EL (cell line): Measurements from ENCODE around the gene ZNF488.
A peak's percentile ranks its signal among the peaks of the same experiment; 100 is the strongest.
"Not testable (repeated sequence)": the region's sequence is repeated elsewhere in the genome, so short reads cannot be mapped to it uniquely, and the experiment has no call there.

Source experiments
- DNase-seq: peaks from one replicate; pipeline ENCODE4 v3.0.0-alpha.2; 2016

ZNF488 gene

DNA sequence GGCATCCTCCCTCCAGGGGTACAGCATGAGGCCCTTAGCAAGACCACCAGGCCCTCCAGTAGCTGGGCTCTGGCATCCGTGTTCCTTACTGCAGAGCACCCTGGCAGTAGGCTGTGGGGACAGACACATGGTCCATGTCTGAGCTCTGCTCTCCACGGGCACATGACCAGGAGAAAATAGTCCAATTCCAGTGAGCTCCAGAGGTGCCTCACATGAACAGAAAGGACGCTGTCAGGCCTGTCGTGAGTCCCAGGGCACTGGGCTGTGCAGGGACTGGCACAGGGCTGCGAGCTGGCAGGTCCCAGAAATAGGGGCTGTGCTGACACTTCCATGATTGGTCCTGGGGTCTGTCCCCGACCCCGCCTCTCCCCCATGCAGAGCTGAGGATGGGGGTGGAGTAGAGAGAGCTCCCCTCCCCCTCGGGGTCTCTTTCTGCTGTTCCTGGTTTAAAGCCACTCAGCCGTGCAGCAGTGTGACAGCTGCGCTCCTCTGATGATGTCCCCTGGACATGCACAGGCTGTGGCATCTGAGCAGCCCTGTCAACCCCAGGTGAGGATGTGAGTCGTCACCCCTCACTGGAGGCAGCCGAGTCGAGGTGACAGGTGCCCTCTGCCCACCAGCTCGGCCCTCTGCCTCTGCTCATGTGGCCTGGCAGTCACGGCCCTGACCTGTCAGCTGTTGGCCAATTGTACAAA lies 25.2 kb upstream of the ZNF488 start:
- DNase-seq, result no peak

DNA sequence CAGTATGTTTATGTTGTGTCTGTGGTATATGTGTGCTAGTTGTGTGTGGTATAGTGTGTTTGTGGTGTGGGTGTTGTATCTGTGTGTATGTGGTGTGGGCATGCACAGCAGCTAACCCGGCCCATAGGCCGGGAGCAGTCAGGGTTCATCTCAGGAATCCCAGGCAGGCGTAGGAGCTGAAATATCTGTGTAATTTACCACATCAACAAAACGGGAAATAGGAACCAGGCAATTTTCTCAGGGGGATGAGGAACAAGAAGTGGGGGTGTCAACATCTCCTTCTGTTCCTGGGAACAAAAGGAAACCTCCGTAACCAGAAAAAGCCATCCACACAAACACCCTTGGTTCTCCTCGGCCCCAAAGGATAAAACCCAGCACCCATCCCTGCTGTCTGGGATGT lies 24.5 kb upstream of the ZNF488 start:
- DNase-seq, result no peak

- DNase-seq, result peak; percentile 94
Measured at GRCh38 chr10:47406870-47407691, 23.0 kb upstream of the ZNF488 start.

- DNase-seq, result no peak
Measured at GRCh38 chr10:47406548-47406869, 22.4 kb upstream of the ZNF488 start.

- DNase-seq, result no peak
Measured at GRCh38 chr10:47405857-47406547, 21.9 kb upstream of the ZNF488 start.

DNA sequence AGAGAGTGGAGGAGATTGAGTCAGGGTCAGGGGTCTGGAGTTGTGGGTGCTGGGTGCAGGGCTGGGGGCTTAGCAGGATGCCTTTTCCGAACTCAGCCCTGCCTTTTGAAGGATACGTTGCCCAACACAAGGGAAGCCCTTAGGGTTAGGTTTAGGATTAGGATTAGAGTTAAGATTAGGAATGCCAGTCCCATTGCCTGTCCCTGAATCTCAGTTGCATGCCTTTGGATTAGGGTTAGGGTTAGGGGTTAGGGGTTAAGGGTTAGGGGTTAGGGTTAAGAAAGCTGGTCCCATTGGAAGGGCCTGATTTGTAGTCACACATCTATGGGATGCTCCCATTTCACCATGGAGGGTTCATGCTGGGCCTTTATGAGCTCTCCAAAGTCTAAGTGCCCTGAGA lies 20.8 kb upstream of the ZNF488 start:
- no peak for DNase-seq

- DNase-seq, result no peak
Measured at GRCh38 chr10:47404446-47404845, 20.4 kb upstream of the ZNF488 start.

- peak; percentile 33 for DNase-seq
Measured at GRCh38 chr10:47403446-47404318, 19.6 kb upstream of the ZNF488 start.

DNA sequence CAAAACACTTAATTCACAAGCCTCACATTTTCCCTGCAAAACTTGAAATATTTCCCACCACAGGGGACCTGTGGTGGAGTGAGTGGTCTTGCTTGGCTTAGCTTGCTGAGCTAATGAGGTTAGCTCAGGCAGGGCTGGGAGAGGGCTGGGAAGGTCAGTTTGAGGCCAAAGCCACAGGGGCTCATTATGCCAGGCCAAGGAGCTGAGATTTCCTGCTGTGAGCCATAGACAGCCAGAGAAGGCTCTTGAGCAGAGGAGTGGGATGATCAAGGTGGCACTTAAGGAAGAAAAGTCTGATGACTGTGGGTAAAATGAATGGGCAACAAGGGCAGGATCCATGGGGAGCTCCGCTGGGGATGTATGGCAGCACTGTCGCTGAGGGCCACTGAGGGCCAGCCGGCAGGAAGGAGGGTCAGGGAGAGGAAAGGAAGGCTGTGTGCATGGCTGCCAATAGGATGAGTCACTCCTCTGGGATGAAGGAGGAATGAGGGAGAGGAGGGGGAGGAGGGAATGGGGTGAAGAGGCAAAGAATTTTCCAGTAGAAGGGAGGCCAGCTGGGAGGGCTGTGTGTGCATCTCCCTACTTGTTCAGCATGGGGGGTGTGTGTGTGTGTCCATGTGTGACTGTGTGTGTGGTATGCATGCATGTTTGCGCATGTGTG lies 18.7 kb upstream of the ZNF488 start:
- DNase-seq, result peak; percentile 97

DNA sequence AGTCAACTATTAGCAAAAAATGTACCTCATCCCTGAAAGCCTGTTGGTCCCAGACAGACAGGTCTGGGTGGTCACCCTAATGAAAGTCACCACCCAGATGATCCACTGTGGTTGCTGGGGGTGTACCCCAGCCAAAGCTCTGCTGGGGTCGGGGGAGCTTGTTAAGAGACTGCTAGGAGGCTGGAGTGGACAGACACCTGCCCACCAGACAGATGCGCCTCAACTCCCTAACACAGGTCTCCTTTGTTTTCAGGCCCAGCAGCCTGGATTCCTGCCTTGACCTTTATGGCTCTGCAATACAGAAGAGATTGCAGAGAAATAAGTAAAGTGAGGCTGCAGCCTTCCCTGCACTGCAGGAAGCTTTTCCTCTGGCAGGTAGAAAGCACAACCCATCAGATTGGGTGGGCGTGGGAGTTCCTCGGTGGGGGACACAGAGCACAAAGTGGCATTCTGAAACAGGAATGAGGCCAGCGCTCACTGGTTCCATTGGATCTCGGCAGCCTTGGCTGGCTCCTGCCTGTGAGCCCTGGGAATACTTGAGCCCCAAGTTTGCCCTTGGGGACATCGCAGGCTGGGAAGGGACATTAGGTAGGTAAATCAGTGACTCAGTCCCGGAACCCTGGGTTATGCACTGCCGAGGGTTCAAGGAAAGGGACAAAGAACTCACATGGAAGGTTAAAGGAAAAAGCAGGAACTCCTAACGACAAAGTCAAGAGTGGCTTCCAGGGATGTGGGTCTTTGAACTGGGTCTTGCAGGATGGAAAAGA lies 18.0 kb upstream of the ZNF488 start:
- no peak for DNase-seq

GRCh38 chr10:47401210-47401609 lies 17.1 kb upstream of the ZNF488 start:
- DNase-seq, result no peak

GRCh38 chr10:47400786-47401185 lies 16.7 kb upstream of the ZNF488 start:
- DNase-seq, result no peak

DNA sequence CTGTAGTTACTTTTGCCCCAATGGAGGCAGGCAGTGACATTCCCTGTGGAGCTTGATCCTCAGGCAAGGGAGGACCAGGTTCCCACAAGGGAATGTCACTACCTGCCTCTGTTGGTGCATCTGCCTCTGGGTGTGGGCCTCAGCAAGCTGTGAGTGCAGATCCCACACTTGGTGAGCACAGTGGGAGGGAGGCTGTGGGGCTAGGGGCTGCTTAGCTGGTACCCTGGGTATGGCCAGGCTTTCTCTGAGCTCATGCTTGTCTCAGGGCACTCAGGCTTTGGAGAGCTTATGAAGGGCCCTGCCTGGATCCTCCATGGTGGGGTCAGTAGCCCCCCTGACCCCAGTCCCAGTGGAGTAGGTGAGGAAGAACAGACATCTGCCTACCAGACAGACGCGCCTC lies 16.2 kb upstream of the ZNF488 start:
- DNase-seq, result no peak

DNA sequence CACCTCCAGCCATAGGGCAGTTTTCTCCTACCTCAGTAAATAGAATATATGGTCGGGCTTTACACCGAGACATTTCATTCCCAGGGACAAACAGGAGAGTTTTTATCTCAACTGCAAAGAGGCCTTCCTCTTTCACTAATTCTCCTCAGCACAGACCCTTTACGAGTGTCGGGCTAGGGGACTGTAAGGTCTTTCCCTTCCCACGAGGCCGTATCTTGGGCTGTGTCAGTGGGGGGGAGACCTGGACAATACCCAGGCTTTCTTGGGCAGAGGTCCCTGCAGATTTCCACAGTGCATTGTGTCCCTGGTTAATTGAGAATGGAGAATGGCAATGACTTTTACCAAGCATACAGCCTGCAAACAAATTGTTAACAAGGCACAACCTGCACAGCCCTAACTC lies 13.2 kb upstream of the ZNF488 start:
- DNase-seq, result no peak

GRCh38 chr10:47396311-47396717 lies 12.2 kb upstream of the ZNF488 start:
- no peak for DNase-seq

DNA sequence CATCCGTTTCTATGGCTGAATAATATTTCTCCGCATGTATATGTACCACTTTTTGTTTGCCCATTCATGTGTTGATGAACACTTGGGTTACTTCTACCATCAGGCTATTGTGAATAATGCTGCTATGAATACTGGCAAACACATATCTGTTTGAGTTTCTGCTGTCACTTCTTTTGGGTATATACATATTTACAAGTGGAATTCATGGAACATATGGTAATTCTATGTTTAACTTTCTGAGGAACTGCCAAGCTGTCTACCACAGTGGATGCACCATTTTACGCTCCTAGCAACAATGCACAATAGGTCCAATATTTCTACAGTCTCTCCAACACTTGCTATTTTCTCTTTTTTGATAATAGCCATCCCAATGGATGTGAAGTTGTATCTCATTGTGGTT lies 5.5 kb upstream of the ZNF488 start:
- DNase-seq, result no peak

DNA sequence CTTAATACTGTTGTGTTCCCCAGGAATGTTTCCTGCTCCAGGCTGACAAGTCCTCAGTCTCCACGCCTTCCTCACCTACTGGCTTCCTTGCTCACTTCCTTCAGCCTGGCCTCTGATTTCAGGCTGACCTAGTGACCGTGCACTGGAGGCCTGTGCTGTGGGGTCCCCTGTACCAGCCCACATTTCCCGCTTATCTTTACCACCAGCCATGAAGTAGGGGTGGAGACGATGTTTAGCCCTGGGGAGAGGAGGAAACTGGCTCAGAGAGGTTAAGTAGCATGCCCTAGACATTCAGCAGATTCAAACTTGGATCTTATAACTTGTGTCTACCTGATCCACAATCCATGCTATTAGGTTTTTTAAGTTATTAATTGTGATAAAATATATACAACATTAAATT lies 4.8 kb upstream of the ZNF488 start:
- DNase-seq, result no peak

GRCh38 chr10:47386104-47386503 lies 2.0 kb upstream of the ZNF488 start:
- not testable (repeated sequence) for DNase-seq

GRCh38 chr10:47383261-47384147 lies 589 bp downstream of the ZNF488 start:
- DNase-seq, result no peak
